Coronary artery (tissue), 2 donors: ENCODE results near the gene LY86.
"Not testable (repeated sequence)": the region's sequence is repeated elsewhere in the genome, so short reads cannot be mapped to it uniquely, and the experiment has no call there.

Source experiments
- DNase-seq: peaks from one replicate; pipeline ENCODE4 v3.0.0-alpha.2; 2017; ENCODE audit warnings: low spot score
- H3K27ac ChIP-seq, 2 donors: fragments of 200-600 bp; sonication (generic); one replicate each; pipeline ENCODE4 v1.5.1; 2016 to 2019
- H3K4me3 ChIP-seq: fragments of 200-600 bp; sonication (generic); 2 replicates; pipeline ENCODE4 v1.5.1; 2016; ENCODE audit warnings: mild to moderate bottlenecking, moderate library complexity
- TF ChIP-seq, protein P1 (sequence below): fragments of 200-600 bp; sonication (generic); IDR thresholded peaks from one replicate; pipeline ENCODE4 v1.5.1; 2019; ENCODE audit warnings: antibody characterized with exemption

Gene LY86

GRCh38 chr6:6612308-6612707 lies 23.8 kb downstream of the LY86 start:
- no peak for DNase-seq
- Histone ChIP-seq H3K4me3 (no peak overlapping the region), H3K27ac (no peak overlapping the region)
- TF ChIP-seq, protein P1, sequence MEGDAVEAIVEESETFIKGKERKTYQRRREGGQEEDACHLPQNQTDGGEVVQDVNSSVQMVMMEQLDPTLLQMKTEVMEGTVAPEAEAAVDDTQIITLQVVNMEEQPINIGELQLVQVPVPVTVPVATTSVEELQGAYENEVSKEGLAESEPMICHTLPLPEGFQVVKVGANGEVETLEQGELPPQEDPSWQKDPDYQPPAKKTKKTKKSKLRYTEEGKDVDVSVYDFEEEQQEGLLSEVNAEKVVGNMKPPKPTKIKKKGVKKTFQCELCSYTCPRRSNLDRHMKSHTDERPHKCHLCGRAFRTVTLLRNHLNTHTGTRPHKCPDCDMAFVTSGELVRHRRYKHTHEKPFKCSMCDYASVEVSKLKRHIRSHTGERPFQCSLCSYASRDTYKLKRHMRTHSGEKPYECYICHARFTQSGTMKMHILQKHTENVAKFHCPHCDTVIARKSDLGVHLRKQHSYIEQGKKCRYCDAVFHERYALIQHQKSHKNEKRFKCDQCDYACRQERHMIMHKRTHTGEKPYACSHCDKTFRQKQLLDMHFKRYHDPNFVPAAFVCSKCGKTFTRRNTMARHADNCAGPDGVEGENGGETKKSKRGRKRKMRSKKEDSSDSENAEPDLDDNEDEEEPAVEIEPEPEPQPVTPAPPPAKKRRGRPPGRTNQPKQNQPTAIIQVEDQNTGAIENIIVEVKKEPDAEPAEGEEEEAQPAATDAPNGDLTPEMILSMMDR = no peak

DNA sequence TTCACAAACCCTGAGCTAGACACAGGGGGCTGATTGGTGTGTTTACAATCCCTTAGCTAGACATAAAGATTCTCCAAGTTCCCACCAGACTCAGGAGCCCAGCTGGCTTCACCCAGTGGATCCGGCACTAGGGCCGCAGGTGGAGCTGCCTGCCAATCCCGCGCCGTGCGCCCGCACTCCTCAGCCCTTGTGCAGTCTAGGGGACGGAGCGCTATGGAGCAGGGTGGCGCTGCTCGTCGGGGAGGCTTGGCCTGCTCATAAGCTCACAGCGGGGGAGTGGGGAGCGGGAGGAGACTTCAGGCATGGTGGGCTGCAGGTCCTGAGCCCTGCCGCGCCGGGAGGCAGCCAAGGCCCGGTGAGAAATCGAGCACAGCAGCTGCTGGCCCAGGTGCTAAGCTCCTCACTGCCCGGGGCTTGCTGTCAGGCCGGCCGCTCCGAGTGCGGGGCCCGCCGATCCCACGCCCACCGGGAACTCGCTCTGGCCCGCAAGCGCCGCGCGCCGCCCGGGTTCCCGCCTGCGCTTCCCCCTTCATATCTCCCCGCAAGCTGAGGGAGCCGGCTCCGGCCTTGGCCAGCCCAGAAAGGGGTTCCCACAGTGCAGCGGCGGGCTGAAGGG lies 24.7 kb downstream of the LY86 start:
- not testable (repeated sequence) for DNase-seq, H3K27ac ChIP-seq, H3K4me3 ChIP-seq

DNA sequence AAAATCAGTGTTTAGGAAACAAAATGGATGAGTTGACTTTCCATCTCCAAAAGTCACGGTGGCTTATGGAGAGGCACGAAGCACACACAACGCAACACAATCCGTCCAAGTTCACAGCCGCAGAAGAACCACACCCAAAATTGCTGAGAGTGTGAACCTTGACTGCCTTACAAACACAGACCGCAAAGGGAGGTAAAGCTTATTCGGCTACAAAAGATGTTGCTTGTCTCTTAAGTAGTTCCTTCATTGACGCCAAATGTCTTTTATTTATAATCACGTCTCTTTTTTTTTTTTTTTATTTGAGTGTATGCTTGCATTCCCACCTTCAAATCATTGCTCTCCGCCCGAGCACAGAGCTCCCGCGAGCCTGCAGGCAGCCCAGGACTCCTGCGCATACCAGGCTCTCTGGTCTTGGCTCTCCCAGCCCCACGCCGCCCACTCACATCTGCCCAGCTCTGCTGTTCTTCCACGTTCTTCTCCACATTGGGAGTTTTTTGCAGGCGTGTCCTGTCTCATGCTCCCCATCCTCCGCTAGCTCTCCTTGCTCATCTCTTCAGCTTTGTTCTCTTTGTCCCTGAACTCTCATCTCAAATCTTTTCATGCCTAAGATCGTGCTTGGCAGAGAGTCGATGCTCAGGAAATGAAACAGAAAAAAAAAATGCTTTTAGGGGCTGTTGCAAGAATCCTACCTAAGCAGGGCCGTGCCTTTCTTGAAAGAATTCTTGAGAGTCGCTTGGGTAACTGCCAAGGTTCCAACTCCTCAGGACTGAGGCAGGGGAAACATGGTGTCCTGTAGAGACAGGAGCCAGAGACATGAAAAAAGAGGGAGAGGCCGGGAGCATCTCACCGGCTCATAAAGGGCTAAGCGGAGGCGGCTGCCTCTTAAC lies 25.8 kb downstream of the LY86 start:
- TF ChIP-seq, protein P1 = no peak
- Histone ChIP-seq H3K4me3 (no peak overlapping the region), H3K27ac (no peak overlapping the region)
- DNase-seq = no peak

DNA sequence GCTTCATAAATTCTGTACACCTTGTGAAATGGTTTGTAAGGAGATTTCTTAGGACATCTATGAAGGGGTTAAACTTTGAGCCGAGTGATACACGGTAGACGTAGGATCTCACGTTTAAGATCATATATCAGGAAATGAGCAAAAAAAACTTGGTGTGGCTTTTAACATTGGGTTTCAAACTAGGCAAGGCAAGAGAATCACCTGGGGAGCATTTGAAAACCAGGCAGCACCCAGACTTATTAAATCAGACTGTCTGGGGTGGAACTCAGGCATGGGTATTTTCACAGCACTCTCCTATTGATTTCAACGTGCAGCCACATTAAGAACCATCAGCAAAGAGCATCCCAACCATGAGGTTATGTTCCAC lies 26.4 kb downstream of the LY86 start:
- Histone ChIP-seq H3K27ac (no peak overlapping the region), H3K4me3 (no peak overlapping the region)
- no peak for DNase-seq
- TF ChIP-seq, protein P1 = no peak

- TF ChIP-seq, protein P1 = no peak
- Histone ChIP-seq H3K27ac (no peak overlapping the region), H3K4me3 (no peak overlapping the region)
- no peak for DNase-seq
Measured at GRCh38 chr6:6616656-6617055, 28.1 kb downstream of the LY86 start.

DNA sequence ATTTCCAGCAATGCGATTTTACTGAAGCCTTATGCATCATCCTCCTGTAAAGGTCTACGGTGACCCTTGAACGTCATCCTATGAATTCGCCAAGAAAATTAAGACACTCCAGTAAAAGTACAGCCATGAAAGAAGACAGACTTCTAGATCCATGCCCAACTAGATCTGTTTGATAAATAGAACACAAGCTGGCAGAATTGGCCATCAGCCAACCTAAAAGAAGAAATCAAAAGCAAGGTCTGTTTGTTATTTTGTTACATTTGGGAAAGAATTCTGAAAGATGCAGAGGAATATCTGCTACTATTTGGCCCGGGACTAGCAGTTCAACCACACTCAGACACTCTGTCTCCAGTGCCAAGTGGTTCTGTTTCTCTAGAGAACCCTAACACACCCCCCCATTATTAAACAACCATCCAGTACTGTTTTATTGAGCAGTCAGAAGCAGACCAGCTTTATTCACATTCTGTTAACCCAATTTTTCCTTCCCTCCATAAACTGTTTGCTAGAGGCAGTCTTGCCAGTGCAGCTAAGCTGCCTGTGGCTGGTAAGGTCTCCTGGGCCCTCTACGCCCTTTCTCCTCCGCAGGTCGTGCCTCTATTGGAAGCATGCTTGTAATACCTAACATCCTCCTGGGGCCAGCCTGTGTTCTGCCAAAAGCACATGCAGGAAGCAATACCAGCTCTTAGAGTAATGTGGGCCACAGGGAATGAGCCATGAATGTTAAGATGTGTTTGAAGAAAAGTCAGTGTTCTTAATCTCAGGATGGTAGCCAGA lies 30.7 kb downstream of the LY86 start:
- Histone ChIP-seq H3K27ac (no peak overlapping the region), H3K4me3 (no peak overlapping the region)
- DNase-seq = no peak
- TF ChIP-seq, protein P1 = no peak

- Histone ChIP-seq H3K4me3 (no peak overlapping the region), H3K27ac (no peak overlapping the region)
- TF ChIP-seq, protein P1 = no peak
- DNase-seq = no peak
Measured at GRCh38 chr6:6620766-6621425, 32.4 kb downstream of the LY86 start.
